Sigmoid colon (tissue), 7 donors: ENCODE results near the gene RASD1. TPM values are rescaled to one million over a fixed set of nuclear protein-coding genes. Genes with fewer than 3 reads are reported as not detected.

Source experiments
- DNase-seq: peaks from one replicate; pipeline ENCODE4 v3.0.0-alpha.2; 2019
- H3K27ac ChIP-seq, 4 donors: fragments of 200-600 bp; sonication (generic); one replicate each; pipeline ENCODE4 v1.5.1; 2016 to 2019; ENCODE audit warnings: mild to moderate bottlenecking in 1 of 4
- H3K27me3 ChIP-seq, 3 donors: fragments of 200-600 bp; sonication (generic); one replicate each; pipeline ENCODE4 v1.5.1; 2019; ENCODE audit warnings: mild to moderate bottlenecking in 1 of 3
- H3K36me3 ChIP-seq, 4 donors: fragments of 200-600 bp; sonication (generic); one replicate each; pipeline ENCODE4 v1.5.1; 2016 to 2019
- H3K4me1 ChIP-seq, 4 donors: fragments of 200-600 bp; sonication (generic); one replicate each; pipeline ENCODE4 v1.5.1; 2017 to 2019
- H3K4me3 ChIP-seq, 4 donors: fragments of 200-600 bp; sonication (generic); one replicate each; pipeline ENCODE4 v1.5.1; 2017 to 2019; ENCODE audit warnings: mild to moderate bottlenecking in 2 of 4, moderate library complexity in 1 of 4
- H3K9me3 ChIP-seq, 4 donors: fragments of 200-600 bp in 3 of 4; sonication (generic) in 3 of 4; one replicate each; pipeline versions ENCODE4 v1.5.1 to v1.6.1; 2013 to 2019
- EP300 ChIP-seq, 4 donors: sonication (generic); formaldehyde crosslinking; IDR thresholded peaks; one replicate each; pipeline ENCODE4 v1.6.1; 2017; ENCODE audit warnings: antibody characterized with exemption in 4 of 4
- POLR2A ChIP-seq, 2 donors: fragments of 450-650 bp; IDR thresholded peaks; one replicate each; pipeline ENCODE4 v1.6.1; 2016; ENCODE audit warnings: antibody characterized with exemption in 2 of 2, mild to moderate bottlenecking in 2 of 2, moderate library complexity in 2 of 2
- POLR2AphosphoS5 ChIP-seq, 4 donors: sonication (generic); formaldehyde crosslinking; IDR thresholded peaks; one replicate each; pipeline ENCODE4 v1.6.1; 2017; ENCODE audit warnings: antibody characterized with exemption in 4 of 4
- WGBS, 2 donors: extraction: QIAGEN DNeasy Blood & Tissue Kit; methylation state at CpG; one replicate each; pipeline ENCODE4 v1.1.7; 2013; 5-methylcytosine and 5-hydroxymethylcytosine counted together
- intact Hi-C: fragments of 100-400 bp; cut with DNase I; formaldehyde crosslinking; loops from one replicate; pipeline ENCODE4 v1.15.1; 2023
- polyA plus RNA-seq, 3 donors: library from polyadenylated mRNA; stranded (reverse); fragments of 200-250 nt; gene quantifications; one replicate each; pipeline ENCODE4 v1.2.3, GENCODE V29; 2013
- total RNA-seq, 4 donors: library from RNA; depleted of rRNA; stranded (reverse); fragments of >200 nt; gene quantifications; one replicate each; pipeline ENCODE4 v1.1.0, GENCODE V29; 2016
- TF ChIP-seq, protein P1 (sequence below), 4 experiments: fragments of 450-650 bp in 3 of 4; fragments of 200-600 bp in 1 of 4; IDR thresholded peaks; one replicate each; pipeline ENCODE4 v1.5.1; 2016 to 2019; ENCODE audit warnings: antibody characterized with exemption in 4 of 4, mild to moderate bottlenecking in 3 of 4, moderate library complexity in 2 of 4
- donor health status: healthy with polysubstance abuse.
- donor health status: Bipolar disorder and iron deficiency.
- donor health status: healthy.

The RASD1 gene
- total and polyA plus RNA-seq, 7 donors = 5.8 to 40.8 (median 12.5) TPM

DNA sequence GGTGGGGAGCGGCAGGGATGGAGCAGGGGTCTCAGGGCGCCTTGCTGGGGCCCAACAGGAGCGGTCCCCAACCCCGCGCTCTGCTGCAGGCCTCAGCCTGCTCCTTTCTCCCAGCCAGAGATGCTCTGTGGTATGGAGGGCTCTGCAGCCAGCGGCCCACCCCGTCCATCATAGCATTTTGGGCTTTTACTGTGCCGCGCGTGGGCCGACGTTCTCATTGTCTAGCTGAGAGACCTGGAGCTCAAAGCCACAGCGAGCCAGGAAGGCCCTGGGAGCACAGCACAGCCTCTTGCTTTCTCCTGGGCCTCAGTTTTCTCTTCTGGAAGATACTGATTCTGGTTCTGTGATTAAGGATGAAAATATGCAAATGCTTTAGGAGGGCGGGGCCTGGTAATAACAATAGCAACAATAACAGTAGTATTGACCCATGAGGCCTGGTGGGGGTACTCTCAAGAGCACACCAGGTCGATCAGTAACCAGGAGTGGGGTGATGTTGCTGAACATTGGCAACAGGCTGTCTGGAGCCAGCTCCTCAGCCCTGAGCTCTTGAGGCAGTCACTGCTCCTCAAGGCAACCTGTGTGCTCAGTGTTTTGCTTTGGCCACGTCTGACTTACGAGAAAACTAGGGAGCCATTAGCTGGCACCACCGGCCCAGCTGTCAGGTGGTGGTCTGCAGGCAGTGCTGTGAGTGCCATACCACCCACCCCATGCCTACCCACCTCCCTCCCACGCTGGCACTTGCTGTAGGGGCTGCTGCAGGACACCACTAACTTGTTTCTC, 1.1 kb upstream of the RASD1 start:
- no peaks in the 10 kb centered on the region for H3K9me3 ChIP-seq
- no peak for DNase-seq
- peak overlapping the region; percentile 82 to 89 (median 86) for H3K27ac ChIP-seq
- H3K27me3 ChIP-seq = peaks cover 0 to 11% (median 0%) of the 10 kb centered on the region in 3 donors
- peaks cover 0 to 8% (median 1%) of the 10 kb centered on the region in 4 donors for H3K36me3 ChIP-seq
- no peak for TF ChIP-seq EP300 (IDR thresholded peaks at IDR 0.05)
- no peak for TF ChIP-seq POLR2AphosphoS5 (IDR thresholded peaks at IDR 0.05)
- TF ChIP-seq POLR2A (IDR thresholded peaks at IDR 0.05) = no peak
- TF ChIP-seq, protein P1, sequence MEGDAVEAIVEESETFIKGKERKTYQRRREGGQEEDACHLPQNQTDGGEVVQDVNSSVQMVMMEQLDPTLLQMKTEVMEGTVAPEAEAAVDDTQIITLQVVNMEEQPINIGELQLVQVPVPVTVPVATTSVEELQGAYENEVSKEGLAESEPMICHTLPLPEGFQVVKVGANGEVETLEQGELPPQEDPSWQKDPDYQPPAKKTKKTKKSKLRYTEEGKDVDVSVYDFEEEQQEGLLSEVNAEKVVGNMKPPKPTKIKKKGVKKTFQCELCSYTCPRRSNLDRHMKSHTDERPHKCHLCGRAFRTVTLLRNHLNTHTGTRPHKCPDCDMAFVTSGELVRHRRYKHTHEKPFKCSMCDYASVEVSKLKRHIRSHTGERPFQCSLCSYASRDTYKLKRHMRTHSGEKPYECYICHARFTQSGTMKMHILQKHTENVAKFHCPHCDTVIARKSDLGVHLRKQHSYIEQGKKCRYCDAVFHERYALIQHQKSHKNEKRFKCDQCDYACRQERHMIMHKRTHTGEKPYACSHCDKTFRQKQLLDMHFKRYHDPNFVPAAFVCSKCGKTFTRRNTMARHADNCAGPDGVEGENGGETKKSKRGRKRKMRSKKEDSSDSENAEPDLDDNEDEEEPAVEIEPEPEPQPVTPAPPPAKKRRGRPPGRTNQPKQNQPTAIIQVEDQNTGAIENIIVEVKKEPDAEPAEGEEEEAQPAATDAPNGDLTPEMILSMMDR (IDR thresholded peaks at IDR 0.05) = no peak
- intact Hi-C loops = loop anchor here (2.0 kb wide), 4 partner anchors 20 to 146 kb away; partner anchors contain the start of genes MED9 and PEMT
- peak overlapping the region in 3 of 4 donors; percentile 59 to 75 (median 62) for H3K4me3 ChIP-seq
- 38 to 46% methylated on average over 19 of the region's 19 CpGs for WGBS, 2 donors
- H3K4me1 ChIP-seq = peaks cover 0 to 24% (median 23%) of the 10 kb centered on the region in 4 donors

DNA sequence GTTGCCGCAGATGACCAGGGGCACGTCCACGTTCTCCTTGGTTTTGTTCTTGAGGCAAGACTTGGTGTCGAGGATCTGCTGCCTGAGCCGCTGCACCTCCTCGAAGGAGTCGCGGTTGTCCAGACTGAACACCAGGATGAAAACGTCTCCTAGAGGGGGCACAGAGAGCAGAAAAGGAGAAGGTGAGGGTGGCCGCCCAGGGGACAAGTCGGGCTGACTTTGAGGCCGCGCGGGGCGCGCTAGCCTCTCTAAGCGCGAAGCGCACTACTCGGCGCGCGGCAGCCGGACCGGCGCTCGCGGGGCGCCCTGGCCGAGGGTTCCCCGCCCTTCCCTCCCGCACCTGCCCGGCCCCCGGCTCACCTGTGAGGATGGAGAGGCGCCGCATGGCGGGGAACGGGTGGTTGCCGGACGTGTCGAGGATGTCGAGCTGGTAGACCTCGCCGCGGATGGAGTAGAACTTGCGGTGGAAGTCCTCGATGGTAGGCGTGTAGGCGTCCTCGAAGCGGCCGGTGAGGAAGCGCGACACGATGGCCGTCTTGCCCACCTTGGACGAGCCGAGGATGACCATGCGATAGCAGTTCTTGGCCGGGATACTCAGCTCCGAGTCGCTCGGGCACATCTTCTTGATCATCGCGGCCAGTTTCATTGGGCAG, 533 bp downstream of the RASD1 start:
- intact Hi-C loops = loop anchor here (1.0 to 2.0 kb wide), 5 partner anchors 19 to 147 kb away; partner anchors contain the start of genes MED9 and PEMT
- H3K4me1 ChIP-seq = peaks cover 0 to 24% (median 23%) of the 10 kb centered on the region in 4 donors
- peak overlapping the region; percentile 82 to 89 (median 86) for H3K27ac ChIP-seq
- WGBS, 2 donors = 1% methylated on average over 65 of the region's 65 CpGs
- TF ChIP-seq POLR2AphosphoS5 (IDR thresholded peaks at IDR 0.05) (no peak), POLR2A (IDR thresholded peaks at IDR 0.05) (no peak), EP300 (IDR thresholded peaks at IDR 0.05) (no peak)
- TF ChIP-seq, protein P1 (IDR thresholded peaks at IDR 0.05) = no peak
- H3K36me3 ChIP-seq = peaks cover 0 to 24% (median 10%) of the 10 kb centered on the region in 4 donors
- H3K27me3 ChIP-seq = peaks cover 0 to 11% (median 0%) of the 10 kb centered on the region in 3 donors
- H3K4me3 ChIP-seq = peak overlapping the region; percentile 59 to 75 (median 64)
- no peaks in the 10 kb centered on the region for H3K9me3 ChIP-seq
- DNase-seq = peak; percentile 80

DNA sequence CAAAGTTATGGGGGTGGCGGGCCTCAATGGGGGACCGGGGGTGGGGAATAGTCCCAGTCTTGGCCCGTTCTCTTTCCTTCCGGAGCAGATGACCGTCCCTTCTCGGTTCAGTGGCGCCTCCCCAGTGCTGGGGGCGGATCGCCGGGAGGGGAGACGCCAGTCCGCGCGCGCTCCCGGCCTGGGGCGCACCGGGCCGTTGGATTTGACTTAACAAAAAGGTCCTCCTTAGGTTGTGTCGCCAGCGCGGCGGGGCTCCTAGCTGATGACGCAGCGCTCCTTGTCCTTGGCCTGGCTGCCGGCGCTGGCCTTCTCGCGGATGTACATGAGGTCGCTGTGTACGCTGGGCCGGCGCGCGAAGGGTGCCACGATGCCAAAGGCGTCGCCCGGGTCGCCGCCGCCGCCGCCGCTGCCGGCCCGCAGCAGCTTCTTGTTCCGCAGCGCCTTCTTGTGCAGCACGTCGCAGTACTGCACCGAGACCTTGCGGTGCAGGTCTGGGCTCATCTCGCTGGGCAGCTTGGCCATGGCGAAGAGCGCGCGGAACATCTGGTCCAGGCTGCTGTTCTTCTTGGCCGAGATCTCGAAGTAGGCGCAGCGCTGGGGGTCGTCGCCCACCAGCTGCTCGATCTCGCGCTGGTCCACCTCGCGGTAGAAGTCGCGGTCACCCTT, 1.2 kb downstream of the RASD1 start:
- H3K36me3 ChIP-seq = peaks cover 0 to 24% (median 10%) of the 10 kb centered on the region in 4 donors
- peak; percentile 79 for DNase-seq
- TF ChIP-seq EP300 (IDR thresholded peaks at IDR 0.05) (no peak), POLR2AphosphoS5 (IDR thresholded peaks at IDR 0.05) (peak in 2 of 4 donors; percentile 15 to 29), POLR2A (IDR thresholded peaks at IDR 0.05) (no peak)
- TF ChIP-seq, protein P1 (IDR thresholded peaks at IDR 0.05) = no peak
- H3K4me1 ChIP-seq = peaks cover 0 to 24% (median 23%) of the 10 kb centered on the region in 4 donors
- no peaks in the 10 kb centered on the region for H3K9me3 ChIP-seq
- WGBS, 2 donors = 1 to 3% methylated on average over 71 of the region's 71 CpGs
- H3K4me3 ChIP-seq = peak overlapping the region; percentile 59 to 75 (median 64)
- H3K27ac ChIP-seq = peak overlapping the region; percentile 25 to 89 (median 83)
- peaks cover 0 to 11% (median 0%) of the 10 kb centered on the region in 3 donors for H3K27me3 ChIP-seq
- intact Hi-C loops = no loop called here

DNA sequence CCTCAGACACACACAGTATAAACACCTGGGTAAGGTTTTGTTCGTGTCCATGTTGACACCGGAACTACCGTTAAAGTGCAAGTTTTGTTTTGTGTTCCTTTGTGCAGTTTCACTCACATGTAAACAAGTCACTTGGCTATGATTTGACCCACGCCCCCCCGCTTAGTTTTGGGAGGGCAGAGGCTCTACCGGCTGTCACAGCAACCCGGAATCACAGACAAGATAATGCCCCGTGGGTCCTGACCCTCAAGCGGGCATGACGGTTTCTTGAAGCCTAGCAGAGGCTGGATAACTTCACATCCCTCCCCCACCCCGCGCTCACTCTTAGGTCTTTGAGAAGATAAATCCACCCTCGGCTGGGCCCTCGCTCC, 1.7 kb downstream of the RASD1 start:
- H3K36me3 ChIP-seq = peaks cover 0 to 24% (median 10%) of the 10 kb centered on the region in 4 donors
- intact Hi-C loops = no loop called here
- peak; percentile 66 for DNase-seq
- H3K27ac ChIP-seq = peak overlapping the region; percentile 4 to 84 (median 54)
- H3K9me3 ChIP-seq = no peaks in the 10 kb centered on the region
- peak overlapping the region; percentile 59 to 75 (median 64) for H3K4me3 ChIP-seq
- TF ChIP-seq, protein P1 (IDR thresholded peaks at IDR 0.05) = no peak
- no peak for TF ChIP-seq POLR2A (IDR thresholded peaks at IDR 0.05)
- peaks cover 0 to 24% (median 23%) of the 10 kb centered on the region in 4 donors for H3K4me1 ChIP-seq
- peaks cover 0 to 11% (median 0%) of the 10 kb centered on the region in 3 donors for H3K27me3 ChIP-seq
- WGBS, 2 donors = 12 to 39% methylated on average over 14 of the region's 14 CpGs
